H1 (cell line): ENCODE measurements around the gene CRHR2.

Experiments
- CHD7 ChIP-seq: fragments of 300-600 bp; sonication (generic); IDR thresholded peaks from 2 replicates; pipeline ENCODE4 v1.7.1; 2012; ENCODE audit warnings: low read length, moderate library complexity, mild to moderate bottlenecking, inconsistent platforms; ENCODE audit not compliant: insufficient replicate concordance
- CTCF ChIP-seq, 3 experiments: IDR thresholded peaks; 1 replicate in 2 of 3; 2 replicates in 1 of 3; pipeline versions ENCODE4 v1.5.1 to v1.6.1; 2011; ENCODE audit warnings: low read length in 3 of 3, mild to moderate bottlenecking in 3 of 3, inconsistent platforms in 2 of 3, low read depth in 1 of 3, moderate library complexity in 1 of 3; ENCODE audit not compliant: insufficient read depth in 1 of 3; ENCODE audit errors: control extremely low read depth in 1 of 3
- EP300 ChIP-seq, 2 experiments: IDR thresholded peaks; 1 replicate in 1 of 2; 2 replicates in 1 of 2; pipeline ENCODE4 v1.6.1; 2011 to 2012; ENCODE audit warnings: low read depth in 2 of 2, low read length in 2 of 2, mild to moderate bottlenecking in 2 of 2, borderline replicate concordance in 1 of 2, inconsistent platforms in 1 of 2, moderate library complexity in 1 of 2
- HDAC6 ChIP-seq: IDR thresholded peaks from one replicate; pipeline ENCODE4 v1.7.1; 2012; ENCODE audit warnings: low read depth, mild to moderate bottlenecking, inconsistent platforms, low read length, moderate library complexity
- POLR2A ChIP-seq, 2 experiments: IDR thresholded peaks; 1 replicate in 1 of 2; 2 replicates in 1 of 2; pipeline ENCODE4 v1.6.1; 2011; ENCODE audit warnings: low read depth in 2 of 2, low read length in 2 of 2, mild to moderate bottlenecking in 2 of 2; ENCODE audit errors: control extremely low read depth in 1 of 2
- POLR2AphosphoS5 ChIP-seq: IDR thresholded peaks from 2 replicates; pipeline ENCODE4 v1.6.1; 2011; ENCODE audit warnings: low read depth, low read length
- RAD21 ChIP-seq, 2 experiments: IDR thresholded peaks in 1 of 2; conservative IDR thresholded peaks in 1 of 2; 2 replicates each; pipeline ENCODE4 v1.6.1; 2011; ENCODE audit warnings: low read depth in 2 of 2, low read length in 2 of 2, improper control_type of control experiment in 1 of 2, inconsistent platforms in 1 of 2, mild to moderate bottlenecking in 1 of 2, moderate library complexity in 1 of 2

- TF ChIP-seq CTCF (IDR thresholded peaks at IDR 0.05; ENCODE audit: control extremely low read depth in 1 of 3, insufficient read depth in 1 of 3, low read depth in 1 of 3, low read length in 3 of 3) (no peak), CHD7 (no peak), HDAC6 (no peak), EP300 (IDR thresholded peaks at IDR 0.05; ENCODE audit: borderline replicate concordance in 1 of 2, low read depth in 2 of 2, low read length in 2 of 2) (no peak), RAD21 (IDR thresholded peaks at IDR 0.05 in 1 of 2, conservative IDR thresholded peaks at IDR 0.05 in 1 of 2; ENCODE audit: low read depth in 2 of 2, low read length in 2 of 2) (no peak), POLR2AphosphoS5 (no peak), POLR2A (IDR thresholded peaks at IDR 0.05; ENCODE audit: control extremely low read depth in 1 of 2, low read depth in 2 of 2, low read length in 2 of 2) (no peak)
These were observed 15.1 kb downstream of the CRHR2 start for GRCh38 chr7:30667172-30667571.
